ENCODE data around the gene USP24. TPM values are rescaled to one million over a fixed set of nuclear protein-coding genes. Genes with fewer than 3 reads are reported as not detected.
A peak's percentile ranks its signal among the peaks of the same experiment; 100 is the strongest.

Gene USP24
- total and polyA plus RNA-seq, 2 donors (not counting 3 experiments of a cell fraction or from before 2014, with no cell fraction given) = 8.2 to 30.0 TPM

DNA sequence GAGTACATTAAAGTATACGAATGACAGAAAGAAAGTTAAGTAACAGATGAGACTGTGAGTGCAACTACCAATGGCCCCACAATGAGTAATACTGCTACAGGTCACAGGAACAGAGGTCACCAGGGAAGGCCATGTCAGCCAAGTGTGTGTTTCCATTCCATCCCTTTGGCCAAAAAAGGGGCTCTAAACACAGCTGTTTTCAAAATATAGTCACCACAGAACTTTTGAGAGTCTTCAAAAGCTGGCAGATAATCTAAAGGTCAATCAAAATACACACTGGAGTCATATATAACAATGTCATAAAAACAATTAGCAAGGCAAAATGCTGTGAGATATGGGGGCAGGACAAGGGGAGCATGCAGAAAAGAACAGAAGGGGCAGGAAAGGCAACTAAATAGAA, 10.2 kb downstream of the USP24 start:
- FAIRE-seq (no peak), DNase-seq (ENCODE audit: low read depth, low spot score) (peak; percentile 42)
- peaks cover 27% of the 10 kb centered on the region for H3K79me2 ChIP-seq (ENCODE audit: control insufficient read depth, insufficient read depth, low read length)
- intact Hi-C loops (cut with micrococcal nuclease) (loop anchor here (2.0 kb wide), 1 partner anchor 40 kb away; no protein-coding TSS in a partner anchor), dilution Hi-C loops (cut with MboI; ENCODE audit: extremely low pct_ligation_motif_present, low sequenced_read_pairs) (no loop called here)
- no peaks in the 10 kb centered on the region for H3K9me1 ChIP-seq (replicated peaks; ENCODE audit: control insufficient read depth, extremely low read depth, insufficient read depth, low read length)
- H3K9ac ChIP-seq (replicated peaks; ENCODE audit: extremely low read depth, insufficient read depth, low read length) = no peak overlapping the region
- ChIA-PET CTCF (interaction anchor here (1.0 to 1.4 kb wide), 4 partner anchors 10 to 84 kb away, joined by 3 to 4 read pairs (median 3); partner anchors contain the start of gene USP24), POLR2A (interaction anchor here (0.7 kb wide), 1 partner anchor 8 kb away, joined by 6 read pairs; no protein-coding TSS in a partner anchor)
- H3K27me3 ChIP-seq (ENCODE audit: control insufficient read depth in 2 of 2, insufficient read depth in 2 of 2, low read length in 2 of 2) = no peaks in the 10 kb centered on the region
- BruUV-seq (replicated peaks) = no TSS peak
- no peak overlapping the region for H3K4me3 ChIP-seq (replicated peaks in 1 of 3; ENCODE audit: insufficient read depth in 1 of 3, low read depth in 1 of 3, low read length in 3 of 3)
- H2AFZ ChIP-seq (ENCODE audit: low read depth, low read length) = no peak overlapping the region
- H3K27ac ChIP-seq (ENCODE audit: insufficient read depth, low read depth, low read length) = no peak overlapping the region
- H4K20me1 ChIP-seq (replicated peaks; ENCODE audit: control insufficient read depth, extremely low read depth, insufficient read depth, low read length) = peaks cover 29% of the 10 kb centered on the region
- no peak overlapping the region for H3K4me2 ChIP-seq (ENCODE audit: insufficient read depth, low read length)
- TF ChIP-seq POLR2AphosphoS5 (IDR thresholded peaks at IDR 0.05; ENCODE audit: insufficient read depth, low read depth, low read length) = no peak
- peak; percentile 43 for TF ChIP-seq FOS (IDR thresholded peaks at IDR 0.05; ENCODE audit: borderline replicate concordance, insufficient read depth, low read length)
- no peaks in the 10 kb centered on the region for H3K9me3 ChIP-seq (replicated peaks; ENCODE audit: control insufficient read depth, insufficient read depth, low read length)
- H3K4me1 ChIP-seq (ENCODE audit: control insufficient read depth, extremely low read depth, insufficient read depth, low read length) = peaks cover 18% of the 10 kb centered on the region
- H3K36me3 ChIP-seq (ENCODE audit: control insufficient read depth in 2 of 2, extremely low read depth in 1 of 2, insufficient read depth in 2 of 2, low read length in 2 of 2) = no peaks in the 10 kb centered on the region

DNA sequence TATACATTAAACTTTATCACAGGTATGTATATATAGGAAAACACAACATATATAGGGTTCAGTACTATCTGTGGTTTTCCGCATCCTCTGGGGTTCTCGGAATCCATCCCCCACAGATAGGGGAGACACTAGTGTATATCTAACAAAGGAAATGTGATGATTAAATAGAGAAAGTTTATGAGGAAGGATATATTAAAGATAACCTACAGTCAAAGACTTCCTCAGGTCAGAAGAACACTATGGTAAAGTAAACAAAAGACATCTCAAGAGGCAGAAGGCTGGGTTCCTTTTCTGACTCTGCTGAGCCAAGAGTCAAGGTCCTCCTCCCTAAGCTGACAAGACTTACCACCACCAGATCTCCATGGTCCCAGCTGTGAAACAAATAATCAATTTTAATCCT, 12.1 kb downstream of the USP24 start:
- peaks cover 29% of the 10 kb centered on the region for H4K20me1 ChIP-seq (replicated peaks; ENCODE audit: control insufficient read depth, extremely low read depth, insufficient read depth, low read length)
- no peaks in the 10 kb centered on the region for H3K9me1 ChIP-seq (replicated peaks; ENCODE audit: control insufficient read depth, extremely low read depth, insufficient read depth, low read length)
- no peak overlapping the region for H2AFZ ChIP-seq (ENCODE audit: low read depth, low read length)
- peak overlapping the region; percentile 9 for H3K4me2 ChIP-seq (ENCODE audit: insufficient read depth, low read length)
- no peak overlapping the region for H3K4me3 ChIP-seq (replicated peaks in 1 of 3; ENCODE audit: insufficient read depth in 1 of 3, low read depth in 1 of 3, low read length in 3 of 3)
- H3K36me3 ChIP-seq (ENCODE audit: control insufficient read depth in 2 of 2, extremely low read depth in 1 of 2, insufficient read depth in 2 of 2, low read length in 2 of 2) = no peaks in the 10 kb centered on the region
- intact Hi-C loops (cut with micrococcal nuclease) = no loop called here
- ChIA-PET POLR2A (no interaction called here), CTCF (interaction anchor here (1.5 kb wide), 2 partner anchors 13 to 75 kb away, joined by 4 read pairs; no protein-coding TSS in a partner anchor)
- peaks cover 20% of the 10 kb centered on the region for H3K79me2 ChIP-seq (ENCODE audit: control insufficient read depth, insufficient read depth, low read length)
- no peaks in the 10 kb centered on the region for H3K9me3 ChIP-seq (replicated peaks; ENCODE audit: control insufficient read depth, insufficient read depth, low read length)
- BruUV-seq (replicated peaks) = no TSS peak
- TF ChIP-seq JUN (IDR thresholded peaks at IDR 0.05; ENCODE audit: borderline replicate concordance, insufficient read depth, insufficient read length, low read depth) (no peak), MYC (IDR thresholded peaks at IDR 0.05; ENCODE audit: low read depth, low read length) (no peak), POLR2A (IDR thresholded peaks at IDR 0.05; ENCODE audit: low read depth, low read length) (no peak), FOS (IDR thresholded peaks at IDR 0.05; ENCODE audit: borderline replicate concordance, insufficient read depth, low read length) (peak; percentile 5), GATA2 (IDR thresholded peaks at IDR 0.05; ENCODE audit: insufficient read depth, insufficient read length, low read depth, low read length) (peak; percentile 68), EZH2 (IDR thresholded peaks at IDR 0.05; ENCODE audit: borderline replicate concordance, low read depth, low read length, severe bottlenecking) (no peak)
- TF ChIP-seq, protein P1, sequence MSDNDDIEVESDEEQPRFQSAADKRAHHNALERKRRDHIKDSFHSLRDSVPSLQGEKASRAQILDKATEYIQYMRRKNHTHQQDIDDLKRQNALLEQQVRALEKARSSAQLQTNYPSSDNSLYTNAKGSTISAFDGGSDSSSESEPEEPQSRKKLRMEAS (IDR thresholded peaks at IDR 0.05; ENCODE audit: insufficient read depth, insufficient read length) = no peak
- dilution Hi-C loops (cut with MboI; ENCODE audit: extremely low pct_ligation_motif_present, low sequenced_read_pairs) = no loop called here
- FAIRE-seq (no peak), DNase-seq (ENCODE audit: low read depth, low spot score) (peak; percentile 41)
- no peak overlapping the region for H3K9ac ChIP-seq (replicated peaks; ENCODE audit: extremely low read depth, insufficient read depth, low read length)
- no peak overlapping the region for H3K27ac ChIP-seq (ENCODE audit: insufficient read depth, low read depth, low read length)
- peaks cover 18% of the 10 kb centered on the region for H3K4me1 ChIP-seq (ENCODE audit: control insufficient read depth, extremely low read depth, insufficient read depth, low read length)
- no peaks in the 10 kb centered on the region for H3K27me3 ChIP-seq (ENCODE audit: control insufficient read depth in 2 of 2, insufficient read depth in 2 of 2, low read length in 2 of 2)

Measured in endothelial cell of umbilical vein (primary cell).